Activated CD4-positive, alpha-beta T cell treated with anti-CD3 and anti-CD28 coated beads, Interleukin-2, amount 50 U/mL, for 16 hours (primary cell): ENCODE data around the gene ASMTL.
"Not testable (repeated sequence)": the region's sequence is repeated elsewhere in the genome, so short reads cannot be mapped to it uniquely, and the experiment has no call there.

Experiments
- DNase-seq: peaks from one replicate; pipeline ENCODE4 v3.0.0-alpha.2; 2020

Gene ASMTL

DNA sequence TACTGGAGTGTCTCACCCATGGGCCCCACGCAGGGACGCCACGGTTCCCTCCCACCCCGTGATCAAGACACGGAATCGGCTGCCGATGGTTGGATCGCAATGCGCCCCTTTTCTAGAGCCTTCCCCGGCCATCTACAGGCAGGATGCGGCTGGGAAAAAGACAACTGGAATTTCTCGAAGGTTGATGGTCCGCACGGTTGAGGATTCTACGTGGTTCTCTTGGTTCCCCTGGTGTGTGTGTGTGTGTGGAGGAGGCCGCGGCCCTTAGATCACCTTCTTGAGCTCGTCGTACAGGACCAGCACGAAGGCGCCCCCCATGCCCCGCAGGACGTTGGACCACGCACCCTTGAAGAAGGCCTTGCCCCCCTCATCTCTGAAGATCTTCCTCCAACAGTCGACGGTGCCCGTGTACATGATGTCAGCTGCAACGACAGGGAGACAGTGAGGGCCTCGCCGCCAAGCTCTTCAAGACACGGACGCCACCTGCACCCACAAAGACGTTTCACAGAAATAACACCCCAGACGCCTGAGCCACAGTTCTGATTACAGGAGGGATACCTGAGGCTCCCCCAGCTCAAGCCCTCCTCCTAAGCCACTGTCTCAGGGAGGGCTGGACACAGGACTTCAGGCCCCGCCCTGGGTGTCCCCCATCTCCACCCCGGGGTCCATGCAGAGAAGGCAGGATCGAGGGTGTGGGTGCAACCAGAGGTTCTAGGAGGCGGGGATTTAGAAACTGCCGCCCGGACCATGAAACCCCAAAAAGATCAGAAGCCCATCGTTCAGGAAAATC, 66.2 kb downstream of the ASMTL start:
- DNase-seq: no peak

DNA sequence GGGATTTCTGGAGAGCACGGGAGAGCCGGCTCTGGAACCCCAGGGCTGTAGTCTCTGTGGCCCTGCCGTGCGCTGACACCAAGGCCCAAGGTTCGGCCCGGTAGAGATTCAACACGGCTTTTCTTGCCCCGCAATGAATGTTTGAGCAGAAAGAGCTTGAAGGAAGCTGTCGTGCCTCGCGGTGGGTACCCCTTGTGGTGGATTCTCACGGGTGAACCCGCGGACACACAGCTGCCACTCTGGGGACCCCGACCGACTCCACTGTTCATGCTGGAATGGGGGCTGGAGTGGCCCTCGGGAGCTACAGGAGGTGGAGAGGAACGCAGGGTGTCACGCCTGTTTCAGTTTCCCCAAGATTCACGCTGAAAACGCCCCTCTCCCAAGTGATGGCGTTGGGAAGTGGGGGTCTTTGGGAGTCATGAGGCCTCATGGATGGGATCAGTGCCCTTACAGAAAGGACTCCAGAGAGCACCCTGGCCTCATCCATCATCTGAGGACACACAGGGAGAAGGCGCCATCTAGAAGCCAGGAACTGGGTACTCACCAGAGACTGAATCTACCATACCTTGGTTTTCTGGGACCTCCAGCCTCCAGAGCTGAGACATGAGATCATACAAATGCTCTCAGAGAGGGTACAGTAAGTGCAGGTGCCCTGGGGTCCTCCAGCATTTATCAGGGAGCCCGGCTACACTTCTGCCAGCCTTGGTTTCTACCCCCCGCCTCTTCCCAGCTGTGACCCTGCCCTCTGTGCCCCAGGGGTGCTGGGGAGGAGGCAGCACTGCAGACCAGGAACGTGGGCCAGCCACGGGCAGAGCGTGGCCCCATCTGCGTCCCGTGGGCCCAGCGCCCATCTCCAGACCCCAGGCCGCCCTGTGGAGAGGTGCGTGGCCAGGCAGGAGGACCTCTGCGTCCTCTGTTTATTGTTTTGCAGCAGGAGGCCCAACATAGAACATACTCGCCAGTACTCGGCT, 67.2 kb downstream of the ASMTL start:
- no peak for DNase-seq

DNA sequence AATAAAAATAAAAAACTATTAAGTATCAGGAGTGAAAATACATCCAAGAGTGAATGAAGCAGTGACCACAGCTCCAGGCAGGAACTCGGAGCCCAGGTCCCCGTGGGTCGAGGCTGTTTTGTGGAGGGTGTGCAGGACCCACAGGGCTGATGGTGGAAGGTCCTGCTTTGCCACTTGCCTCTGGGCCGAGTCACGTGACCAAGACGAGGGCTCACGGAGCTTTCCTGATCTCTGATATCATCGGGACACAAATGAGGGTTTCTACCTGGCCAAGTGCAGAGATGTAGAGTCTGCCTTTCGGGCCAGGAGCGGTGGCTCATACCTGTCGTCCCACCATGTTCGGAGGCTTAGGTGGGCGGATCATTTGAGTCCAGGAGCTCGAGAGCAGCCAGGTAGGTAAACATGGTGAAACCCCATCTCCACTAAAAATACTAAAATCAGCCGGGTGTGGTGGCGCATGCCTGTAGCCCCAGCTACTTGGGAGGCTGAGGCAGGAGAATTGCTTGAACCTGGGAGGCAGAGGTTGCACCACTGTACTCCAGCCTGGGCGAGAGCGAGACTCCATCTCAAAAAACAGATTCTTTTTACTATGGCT, 68.0 kb downstream of the ASMTL start:
- DNase-seq: no peak

DNA sequence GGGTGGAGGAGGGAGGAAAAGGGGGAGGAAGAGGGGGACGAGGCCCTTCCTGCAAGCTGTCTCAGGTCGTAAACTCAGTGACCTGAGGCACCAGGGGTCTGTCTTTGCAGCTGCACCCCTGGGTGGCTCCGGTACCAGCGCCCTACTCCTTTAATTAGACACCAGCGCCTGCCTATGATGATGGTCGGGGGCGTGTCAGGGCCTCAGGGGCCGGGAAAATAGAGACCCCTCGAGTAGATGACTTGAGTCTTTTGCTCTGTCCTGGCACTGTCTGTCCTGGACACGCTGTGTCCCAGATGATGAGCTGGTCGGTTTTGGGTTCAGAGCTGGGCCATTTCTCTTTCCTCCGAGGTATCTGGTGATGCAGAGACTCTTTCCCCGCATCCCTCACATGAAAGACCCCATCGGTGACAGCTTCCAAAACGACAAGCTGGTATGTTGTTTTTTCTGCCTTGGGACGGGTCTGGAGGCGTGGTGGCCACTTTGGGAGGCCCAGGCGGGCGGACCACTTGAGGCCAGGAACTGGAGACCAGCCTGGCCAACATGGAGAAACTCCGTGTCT, 72.0 kb downstream of the ASMTL start:
- DNase-seq: no peak

DNA sequence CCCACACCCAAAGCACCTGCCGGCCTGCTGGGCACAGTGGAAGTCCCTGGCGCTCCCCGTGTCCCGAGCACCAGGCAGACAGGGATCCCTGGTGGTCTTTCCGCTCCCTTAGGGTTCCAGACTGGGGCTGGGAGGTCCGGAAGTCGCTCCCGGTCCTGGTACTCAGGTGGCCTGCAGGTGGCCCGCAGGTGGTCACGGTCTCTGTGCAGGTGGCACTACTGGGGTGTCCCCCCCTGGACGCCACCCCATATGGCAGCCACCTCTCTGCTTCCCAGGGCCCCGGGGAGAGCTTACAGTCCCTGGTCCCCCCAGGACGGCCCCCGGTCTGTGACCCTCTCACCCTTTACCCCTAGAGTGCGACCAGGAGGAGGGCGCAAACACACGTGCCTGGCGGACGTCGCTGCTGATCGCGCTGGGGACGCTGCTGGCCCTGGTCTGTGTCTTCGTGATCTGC, 74.4 kb downstream of the ASMTL start:
- DNase-seq: no peak

DNA sequence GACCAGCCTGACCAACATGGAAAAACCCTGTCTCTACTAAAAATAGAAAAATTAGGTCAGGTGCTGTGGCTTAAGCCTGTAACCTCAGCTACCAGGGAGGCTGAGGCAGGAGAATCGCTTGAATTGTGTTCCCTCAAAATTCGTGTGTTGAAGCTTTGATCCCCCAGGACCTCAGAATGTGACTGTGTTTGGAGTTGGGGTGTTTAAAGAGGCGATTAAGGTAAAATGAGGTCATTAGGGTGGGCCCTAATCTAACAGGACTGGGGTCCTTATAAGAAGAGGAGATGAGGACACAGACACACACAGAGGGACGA, 84.4 kb downstream of the ASMTL start:
- DNase-seq: no peak

DNA sequence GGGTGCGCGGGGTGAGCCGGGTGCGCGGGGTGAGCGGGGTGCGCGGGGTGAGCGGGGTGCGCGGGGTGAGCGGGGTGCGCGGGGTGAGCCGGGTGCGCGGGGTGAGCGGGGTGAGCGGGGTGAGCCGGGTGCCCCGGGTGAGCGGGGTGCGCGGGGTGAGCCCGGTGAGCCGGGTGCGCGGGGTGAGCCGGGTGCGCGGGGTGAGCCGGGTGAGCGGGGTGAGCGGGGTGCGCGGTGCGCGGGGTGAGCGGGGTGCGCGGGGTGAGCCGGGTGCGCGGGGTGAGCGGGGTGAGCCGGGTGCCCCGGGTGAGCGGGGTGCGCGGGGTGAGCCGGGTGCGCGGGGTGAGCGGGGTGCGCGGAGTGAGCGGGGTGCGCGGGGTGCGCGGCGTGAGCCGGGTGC, 86.3 kb downstream of the ASMTL start:
- not testable (repeated sequence) for DNase-seq

DNA sequence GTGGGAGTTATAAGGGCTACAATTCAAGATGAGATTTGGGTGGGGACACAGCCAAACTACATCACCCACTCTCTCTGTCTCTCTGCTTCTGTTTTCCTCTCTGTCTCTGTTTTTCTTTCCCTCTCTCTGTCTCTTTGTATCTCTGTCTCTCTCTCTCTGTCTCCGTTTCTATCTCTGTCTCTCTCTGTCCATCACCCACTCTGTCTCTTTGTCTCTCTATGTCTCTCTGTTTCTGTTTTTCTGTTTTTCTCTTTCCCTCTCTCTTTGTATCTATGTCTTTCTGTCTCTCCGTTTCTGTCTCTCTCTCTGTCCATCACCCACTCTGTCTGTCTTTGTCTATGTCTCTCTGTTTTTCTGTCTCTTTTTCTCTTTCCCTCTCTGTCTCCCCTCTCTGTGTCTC, 90.8 kb downstream of the ASMTL start:
- DNase-seq: no peak

DNA sequence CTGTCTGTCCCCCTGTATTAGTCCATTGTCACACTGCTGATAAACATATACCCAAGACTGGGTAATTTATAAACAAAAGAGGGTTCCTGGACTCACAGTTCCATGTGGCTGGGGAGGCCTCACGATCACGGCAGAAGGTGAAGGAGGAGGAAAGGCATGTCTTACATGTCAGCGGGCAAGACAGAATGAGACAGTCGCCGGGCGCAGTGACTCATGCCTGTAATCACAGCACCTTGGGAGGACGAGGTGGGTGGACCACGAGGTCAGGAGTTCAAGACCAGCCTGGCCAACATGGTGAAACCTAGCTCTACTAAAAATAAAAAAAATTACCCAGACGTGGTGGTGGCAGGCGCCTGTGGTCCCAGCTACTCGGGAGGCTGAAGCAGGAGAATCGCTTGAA, 91.4 kb downstream of the ASMTL start:
- DNase-seq: no peak

DNA sequence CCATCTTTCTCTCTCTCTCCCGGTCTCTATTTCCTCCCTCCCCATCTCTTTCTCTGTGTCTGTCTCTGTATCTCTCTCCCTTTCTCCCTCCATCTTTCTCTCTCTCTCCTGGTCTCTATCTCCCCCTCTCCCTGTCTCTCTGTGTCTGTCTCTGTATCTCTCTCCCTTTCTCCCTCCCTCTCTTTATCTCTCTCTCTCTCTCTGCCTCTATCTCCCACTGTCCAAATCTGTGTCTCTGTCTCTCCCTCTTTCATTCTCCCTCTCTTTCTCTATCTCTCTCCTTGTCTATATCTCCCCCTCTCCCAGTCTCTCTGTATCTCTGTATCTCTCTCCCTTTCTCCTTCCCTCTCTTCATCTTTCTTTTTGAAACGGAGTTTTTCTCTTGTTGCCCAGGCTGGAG, 92.5 kb downstream of the ASMTL start:
- no peak for DNase-seq

DNA sequence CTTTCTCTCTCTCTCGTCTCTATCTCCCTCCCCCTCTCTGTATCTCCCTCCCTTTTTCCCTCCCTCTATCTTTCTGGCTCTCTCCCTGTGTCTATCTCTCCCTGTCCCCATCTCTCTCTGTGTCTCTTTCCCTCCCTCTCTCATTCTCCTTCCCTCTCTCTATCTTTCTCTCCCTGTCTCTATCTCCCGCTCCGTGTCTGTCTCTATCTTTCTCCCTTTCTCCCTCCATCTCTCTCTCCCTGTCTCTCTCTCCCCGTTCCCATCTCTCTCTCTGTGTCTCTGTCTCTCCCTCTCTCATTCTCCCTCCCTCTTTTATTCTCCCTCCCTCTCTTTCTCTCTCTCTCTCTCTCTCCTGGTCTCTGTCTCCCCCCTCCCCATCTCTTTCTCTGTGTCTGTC, 93.2 kb downstream of the ASMTL start:
- DNase-seq: no peak

DNA sequence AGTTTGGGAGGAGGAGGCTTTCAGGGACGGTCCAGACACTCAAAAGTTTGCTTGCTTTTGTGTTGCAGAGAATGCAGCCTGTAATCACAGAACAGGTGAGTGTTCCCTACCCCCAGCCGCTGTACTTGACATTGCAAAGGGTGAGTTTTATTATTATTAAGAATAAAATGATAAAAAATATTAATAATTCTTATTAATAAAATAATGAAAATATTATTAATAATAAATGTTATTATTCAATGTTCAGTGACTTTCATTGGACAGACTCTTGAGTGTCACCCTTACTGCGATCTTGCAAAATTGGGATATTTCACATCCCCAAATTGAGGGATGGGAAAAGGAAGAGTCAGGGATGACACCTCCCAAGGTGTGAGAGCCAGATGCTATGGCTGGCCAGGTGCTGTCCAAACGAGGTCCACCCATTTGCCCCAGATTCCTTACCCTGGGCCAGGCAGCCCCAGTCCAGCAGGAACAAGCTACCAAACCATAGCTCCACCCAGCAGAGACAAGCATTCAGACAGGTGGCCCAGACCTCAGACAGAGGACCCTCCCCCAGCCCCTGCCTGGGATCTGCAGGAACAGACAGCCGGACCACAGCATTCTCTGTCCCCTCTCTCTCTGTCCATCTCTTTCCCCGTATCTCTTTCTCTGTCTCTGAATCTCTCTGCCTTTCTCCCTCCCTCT, 93.8 kb downstream of the ASMTL start:
- DNase-seq: no peak

DNA sequence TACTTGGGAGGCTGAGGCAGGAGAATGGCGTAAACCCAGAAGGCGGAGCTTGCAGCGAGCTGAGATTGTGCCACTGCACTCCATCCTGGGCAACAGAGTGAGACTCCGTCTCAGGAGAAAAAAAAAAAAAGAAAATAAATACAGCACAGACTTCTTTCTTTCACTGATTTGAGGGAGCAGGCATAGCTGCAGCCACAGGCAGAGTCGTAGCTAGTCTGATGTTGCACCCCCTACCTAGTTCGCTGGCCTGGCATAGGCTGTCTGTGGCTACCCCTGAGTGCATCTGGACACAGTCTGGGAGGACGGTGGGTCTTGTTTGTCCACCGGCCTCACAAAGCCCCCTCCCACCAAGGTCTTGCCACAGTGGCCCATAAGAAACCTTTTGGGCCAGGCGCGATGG, 94.7 kb downstream of the ASMTL start:
- DNase-seq: no peak

DNA sequence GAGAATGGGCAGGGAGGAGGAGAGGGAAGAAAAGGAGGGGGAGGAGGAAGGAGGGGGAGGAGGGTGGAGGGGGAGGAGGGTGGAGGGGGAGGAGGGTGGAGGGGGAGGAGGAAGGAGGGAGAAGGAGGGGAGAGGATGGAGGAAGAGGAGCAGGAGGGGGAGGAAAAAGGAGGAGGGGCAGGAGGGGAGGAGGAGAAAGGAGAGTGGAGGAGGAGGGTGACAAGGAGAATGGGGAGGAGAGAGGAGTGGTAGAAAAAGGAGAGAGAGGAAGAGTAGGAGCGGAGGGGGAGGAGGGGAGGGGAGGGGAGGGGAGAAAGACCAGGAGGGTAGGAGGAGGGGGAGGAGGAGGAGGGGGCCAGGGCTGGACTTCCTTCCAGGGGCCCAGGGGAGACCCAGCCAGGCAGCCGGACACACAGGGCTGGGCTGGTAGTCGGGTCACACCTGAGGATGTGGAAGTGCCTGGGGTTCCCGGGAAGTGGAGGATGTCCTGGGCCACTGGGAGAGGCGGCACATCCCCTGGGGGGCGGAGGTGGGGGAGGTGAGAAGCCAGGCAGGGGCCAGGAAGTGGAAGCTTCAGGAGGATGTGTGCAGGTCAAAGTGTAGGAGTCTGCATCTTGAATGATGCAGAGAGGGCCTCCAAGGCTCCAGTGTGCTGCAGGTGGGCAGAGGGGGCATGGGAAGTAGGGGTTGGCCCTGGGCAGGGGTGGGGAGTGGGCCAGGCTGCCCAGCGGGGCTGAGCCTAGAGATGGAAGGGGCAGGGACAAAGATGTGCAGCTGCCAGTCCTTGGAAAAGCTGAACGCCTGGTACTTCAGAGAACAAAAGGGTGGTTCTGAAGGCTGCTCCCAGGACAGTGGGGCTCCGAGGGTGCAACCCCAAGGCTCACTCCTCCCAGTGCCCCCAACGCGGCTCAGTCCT, 97.3 kb downstream of the ASMTL start:
- DNase-seq: no peak

DNA sequence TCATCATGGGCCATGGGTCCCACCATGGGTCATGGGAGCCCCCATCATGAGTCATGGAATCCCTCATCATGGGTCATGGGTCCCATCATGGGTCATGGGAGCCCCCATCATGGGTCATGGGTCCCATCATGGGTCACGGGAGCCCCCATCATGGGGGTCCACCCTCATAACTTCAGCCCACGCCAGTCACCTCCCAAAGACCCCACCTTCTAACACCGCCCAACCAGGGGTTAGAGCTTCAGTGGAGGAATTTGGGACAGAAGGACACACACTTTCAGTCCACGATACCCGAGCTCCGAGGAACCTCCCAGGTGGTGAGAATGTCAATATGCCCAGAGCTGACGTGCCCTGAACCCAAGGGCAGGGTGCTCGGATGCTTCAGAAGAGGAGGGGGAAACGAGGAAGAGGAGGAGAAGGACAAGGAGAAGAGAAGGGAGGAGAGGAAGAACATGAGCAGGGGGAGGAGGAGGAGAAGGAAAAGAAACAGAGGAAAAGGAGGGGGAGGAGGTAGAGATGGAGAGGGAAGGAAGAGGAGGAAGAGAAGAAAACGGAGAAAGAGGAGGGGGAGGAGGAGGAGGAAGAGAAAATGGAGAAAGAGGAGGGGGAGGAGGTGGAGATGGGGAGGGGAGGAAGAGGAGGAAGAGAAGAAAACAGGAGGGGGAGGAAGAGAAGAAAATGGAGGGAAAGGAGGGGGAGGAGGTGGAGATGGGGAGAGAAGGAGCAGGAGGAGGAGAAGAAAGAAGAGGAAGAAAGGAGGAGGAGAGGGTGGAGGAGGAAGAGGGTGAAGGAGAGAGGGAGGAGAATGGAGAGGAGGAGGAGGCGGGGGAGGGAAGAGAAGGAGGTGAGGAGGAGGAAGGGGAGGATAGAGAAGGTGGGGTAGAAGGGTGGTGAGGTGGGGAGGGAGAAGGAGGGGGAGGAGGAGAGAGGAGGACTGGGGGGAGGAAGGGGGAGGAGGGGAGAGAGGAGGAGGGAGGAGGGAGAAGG, 98.4 kb downstream of the ASMTL start:
- no peak for DNase-seq
